ENCODE data around the gene ATAD3C. TPM values are rescaled to one million over a fixed set of nuclear protein-coding genes. Genes with fewer than 3 reads are reported as not detected.
"Not testable (repeated sequence)": the region's sequence is repeated elsewhere in the genome, so short reads cannot be mapped to it uniquely, and the experiment has no call there.

The ATAD3C gene
- total and polyA plus RNA-seq, 11 donors: 0.12 to 3.4 (median 0.53) TPM; not detected in 2

- Histone ChIP-seq H3K9me3 (no peaks in the 10 kb centered on the region), H3K36me3 (peaks cover 0 to 77% (median 57%) of the 10 kb centered on the region in 9 donors)
- no peak for ATAC-seq
These were observed 34.2 kb downstream of the ATAD3C start for GRCh38 chr1:1483714-1484113.

GRCh38 chr1:1484976-1485750 is 35.7 kb downstream of the ATAD3C start:
- intact Hi-C loops (cut with DNase I); DNase-seq; H3K27ac ChIP-seq; H3K9me3 ChIP-seq; H3K4me1 ChIP-seq; H3K27me3 ChIP-seq; ATAC-seq; H3K4me3 ChIP-seq: not testable (repeated sequence)
- WGBS, 4 donors: 92 to 95% (median 93%) methylated on average over 32 to 42 of the region's 46 CpGs
- peaks cover 0 to 81% (median 70%) of the 10 kb centered on the region in 9 donors for H3K36me3 ChIP-seq

More at GRCh38 chr1:1483714-1484113, 34.2 kb downstream of the ATAD3C start:
- no peak for DNase-seq
- no peak overlapping the region for H3K4me3 ChIP-seq
- TF ChIP-seq CTCF (IDR thresholded peaks at IDR 0.05) (no peak), POLR2A (IDR thresholded peaks at IDR 0.05) (no peak)
- no peaks in the 10 kb centered on the region for H3K4me1 ChIP-seq
- WGBS, 4 donors: 86 to 97% (median 94%) methylated on average over 16 of the region's 16 CpGs
- no peaks in the 10 kb centered on the region for H3K27me3 ChIP-seq
- intact Hi-C loops (cut with DNase I): no loop called here
- H3K27ac ChIP-seq: no peak overlapping the region

GRCh38 chr1:1485755-1486317 is 36.3 kb downstream of the ATAD3C start:
- WGBS, 4 donors: 93 to 95% (median 94%) methylated on average over 21 to 31 of the region's 31 CpGs
- H3K9me3 ChIP-seq; H3K27me3 ChIP-seq; H3K4me3 ChIP-seq; H3K27ac ChIP-seq; intact Hi-C loops (cut with DNase I); DNase-seq; H3K4me1 ChIP-seq; ATAC-seq: not testable (repeated sequence)
- peaks cover 0 to 84% (median 70%) of the 10 kb centered on the region in 9 donors for H3K36me3 ChIP-seq

GRCh38 chr1:1487701-1488100 is 38.2 kb downstream of the ATAD3C start:
- ATAC-seq (no peak), DNase-seq (no peak)
- Histone ChIP-seq H3K36me3 (peaks cover 0 to 90% (median 74%) of the 10 kb centered on the region in 9 donors), H3K4me3 (no peak overlapping the region), H3K27me3 (no peaks in the 10 kb centered on the region), H3K9me3 (peaks cover 0 to 13% (median 0%) of the 10 kb centered on the region in 12 donors), H3K27ac (no peak overlapping the region), H3K4me1 (no peaks in the 10 kb centered on the region)
- 93 to 96% (median 94%) methylated on average over 16 to 18 of the region's 18 CpGs for WGBS, 4 donors
- TF ChIP-seq CTCF (IDR thresholded peaks at IDR 0.05) (no peak), POLR2A (IDR thresholded peaks at IDR 0.05) (no peak)
- intact Hi-C loops (cut with DNase I): no loop called here

- Histone ChIP-seq H3K9me3 (peaks cover 0 to 25% (median 8%) of the 10 kb centered on the region in 12 donors), H3K27me3 (no peaks in the 10 kb centered on the region), H3K27ac (no peak overlapping the region), H3K4me1 (no peaks in the 10 kb centered on the region), H3K4me3 (no peak overlapping the region), H3K36me3 (peaks cover 0 to 88% (median 64%) of the 10 kb centered on the region in 9 donors)
- DNase-seq (no peak), ATAC-seq (no peak)
- TF ChIP-seq CTCF (IDR thresholded peaks at IDR 0.05) (no peak), POLR2A (IDR thresholded peaks at IDR 0.05) (no peak)
- intact Hi-C loops (cut with DNase I): no loop called here
- 91 to 96% (median 95%) methylated on average over 8 to 16 of the region's 16 CpGs for WGBS, 4 donors
These were observed 39.7 kb downstream of the ATAD3C start for GRCh38 chr1:1489231-1489630.

All from heart left ventricle (tissue), 16 donors.